Mucosa of descending colon (tissue), 3 donors: ENCODE data around the gene ACSL1. TPM values are rescaled to one million over a fixed set of nuclear protein-coding genes. Genes with fewer than 3 reads are reported as not detected.

Experiments
- ATAC-seq: fragments of 200-7000 bp; cut with Tn5 transposase; one replicate; pipeline ENCODE4 v1.9.1; 2020; ENCODE audit warnings: mild to moderate bottlenecking, moderate library complexity
- DNase-seq, 3 donors: peaks; one replicate each; pipeline ENCODE4 v3.0.0-alpha.2; 2020
- H3K36me3 ChIP-seq: fragments of 200-600 bp; one replicate; pipeline ENCODE4 v1.8.0; 2021; ENCODE audit warnings: low read depth, mild to moderate bottlenecking
- H3K4me1 ChIP-seq: fragments of 200-600 bp; one replicate; pipeline ENCODE4 v1.8.0; 2021; ENCODE audit warnings: low read depth, mild to moderate bottlenecking
- H3K4me3 ChIP-seq: fragments of 200-600 bp; one replicate; pipeline ENCODE4 v1.8.0; 2021; ENCODE audit warnings: mild to moderate bottlenecking
- H3K9me3 ChIP-seq: fragments of 200-600 bp; one replicate; pipeline ENCODE4 v1.8.0; 2021; ENCODE audit warnings: mild to moderate bottlenecking
- intact Hi-C, 2 donors: fragments of 100-400 bp; cut with DNase I in 1 of 2; cut with micrococcal nuclease in 1 of 2; formaldehyde crosslinking; loops; one replicate each; pipeline versions ENCODE4 v1.11.0 to v1.11.1; 2022; cut with DNase I, micrococcal nuclease
- total RNA-seq, 3 donors: library from RNA; stranded (reverse); fragmentation: NEBNext Ultra II Directional in 2 of 3; extraction: Animal tissue kit (Norgen Biotek cat#: 25700) in 2 of 3; gene quantifications; one replicate each; pipeline versions ENCODE4 v1.2.1 to v1.2.4, GENCODE V29; 2021 to 2023
- TF ChIP-seq, protein P1 (sequence below): fragments of 200-600 bp; IDR thresholded peaks from one replicate; pipeline ENCODE4 v1.8.0; 2022; ENCODE audit warnings: antibody characterized with exemption, mild to moderate bottlenecking
- donor health status: DM: no; HTN: no; CAD: no; lungs with moderate emphysema.
- donor health status: DM: no; HTN: no; CAD: no.
- donor health status: DM: no; HTN: yes; CAD: no.

The ACSL1 gene
- total RNA-seq, 3 donors from 2014 or later: 37.4 to 51.4 (median 39.0) TPM

DNA sequence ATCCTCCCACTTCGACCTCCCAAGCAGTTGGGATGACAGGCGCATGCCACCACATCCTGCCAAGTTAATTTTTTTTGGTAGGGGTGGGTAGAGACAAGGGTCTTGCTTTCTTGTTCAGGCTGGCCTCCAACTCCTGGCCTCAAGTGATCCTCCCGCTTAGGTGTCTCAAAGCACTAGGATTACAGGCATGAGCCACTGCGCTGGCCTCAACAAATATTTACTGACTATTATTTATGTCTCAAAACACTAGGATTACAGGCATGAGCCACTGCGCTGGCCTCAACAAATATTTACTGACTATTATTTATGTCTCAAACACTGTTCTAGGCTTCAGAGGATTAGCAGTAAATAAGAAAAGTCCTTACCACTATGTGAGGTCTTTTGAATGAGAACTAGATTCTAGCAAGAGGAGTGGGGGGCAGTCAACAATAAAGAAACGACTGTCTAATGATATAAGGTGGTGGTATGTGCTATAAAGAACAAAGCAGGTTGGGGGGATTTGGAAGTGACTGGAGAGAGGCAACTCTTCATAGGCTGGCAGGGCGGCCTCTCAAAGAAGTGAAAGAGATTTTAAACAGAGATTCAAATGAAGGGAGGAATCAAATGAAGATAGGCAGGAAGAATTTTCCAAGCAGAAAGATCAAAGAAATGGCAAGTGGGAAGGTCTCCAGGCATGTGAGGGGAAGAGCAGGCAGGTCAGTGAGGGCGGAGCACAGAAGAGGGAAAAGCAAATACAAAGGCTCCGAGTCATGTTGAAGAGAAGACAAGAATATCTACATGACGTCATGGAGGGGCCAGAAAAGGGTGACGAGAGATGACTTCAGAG is 12.7 kb upstream of the ACSL1 start:
- no peaks in the 10 kb centered on the region for H3K9me3 ChIP-seq
- no peak for ATAC-seq
- H3K4me3 ChIP-seq: no peak overlapping the region
- no peak for DNase-seq
- no peaks in the 10 kb centered on the region for H3K4me1 ChIP-seq
- intact Hi-C loops: no loop called here
- no peaks in the 10 kb centered on the region for H3K36me3 ChIP-seq
- TF ChIP-seq, protein P1, sequence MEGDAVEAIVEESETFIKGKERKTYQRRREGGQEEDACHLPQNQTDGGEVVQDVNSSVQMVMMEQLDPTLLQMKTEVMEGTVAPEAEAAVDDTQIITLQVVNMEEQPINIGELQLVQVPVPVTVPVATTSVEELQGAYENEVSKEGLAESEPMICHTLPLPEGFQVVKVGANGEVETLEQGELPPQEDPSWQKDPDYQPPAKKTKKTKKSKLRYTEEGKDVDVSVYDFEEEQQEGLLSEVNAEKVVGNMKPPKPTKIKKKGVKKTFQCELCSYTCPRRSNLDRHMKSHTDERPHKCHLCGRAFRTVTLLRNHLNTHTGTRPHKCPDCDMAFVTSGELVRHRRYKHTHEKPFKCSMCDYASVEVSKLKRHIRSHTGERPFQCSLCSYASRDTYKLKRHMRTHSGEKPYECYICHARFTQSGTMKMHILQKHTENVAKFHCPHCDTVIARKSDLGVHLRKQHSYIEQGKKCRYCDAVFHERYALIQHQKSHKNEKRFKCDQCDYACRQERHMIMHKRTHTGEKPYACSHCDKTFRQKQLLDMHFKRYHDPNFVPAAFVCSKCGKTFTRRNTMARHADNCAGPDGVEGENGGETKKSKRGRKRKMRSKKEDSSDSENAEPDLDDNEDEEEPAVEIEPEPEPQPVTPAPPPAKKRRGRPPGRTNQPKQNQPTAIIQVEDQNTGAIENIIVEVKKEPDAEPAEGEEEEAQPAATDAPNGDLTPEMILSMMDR: no peak

DNA sequence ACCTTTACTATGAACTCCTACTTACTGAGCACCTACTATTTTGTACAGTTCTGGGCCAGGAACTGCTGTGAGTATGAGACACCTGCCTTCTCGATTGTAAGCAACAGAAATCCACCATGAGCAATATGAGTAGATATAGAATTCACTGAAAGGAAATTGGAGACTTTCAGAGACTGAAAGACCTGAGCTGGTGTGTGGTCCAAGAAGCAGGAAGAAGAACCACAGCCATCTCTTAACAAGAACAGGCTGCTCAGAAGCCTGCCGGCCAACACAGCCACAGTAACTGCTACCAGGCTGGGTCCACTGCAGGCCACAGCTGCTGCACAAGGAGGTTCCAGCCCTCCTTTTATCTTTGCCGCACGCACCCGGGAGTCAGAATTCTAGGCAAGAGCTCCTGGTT is 10.8 kb upstream of the ACSL1 start:
- intact Hi-C loops: no loop called here
- H3K36me3 ChIP-seq: no peaks in the 10 kb centered on the region

DNA sequence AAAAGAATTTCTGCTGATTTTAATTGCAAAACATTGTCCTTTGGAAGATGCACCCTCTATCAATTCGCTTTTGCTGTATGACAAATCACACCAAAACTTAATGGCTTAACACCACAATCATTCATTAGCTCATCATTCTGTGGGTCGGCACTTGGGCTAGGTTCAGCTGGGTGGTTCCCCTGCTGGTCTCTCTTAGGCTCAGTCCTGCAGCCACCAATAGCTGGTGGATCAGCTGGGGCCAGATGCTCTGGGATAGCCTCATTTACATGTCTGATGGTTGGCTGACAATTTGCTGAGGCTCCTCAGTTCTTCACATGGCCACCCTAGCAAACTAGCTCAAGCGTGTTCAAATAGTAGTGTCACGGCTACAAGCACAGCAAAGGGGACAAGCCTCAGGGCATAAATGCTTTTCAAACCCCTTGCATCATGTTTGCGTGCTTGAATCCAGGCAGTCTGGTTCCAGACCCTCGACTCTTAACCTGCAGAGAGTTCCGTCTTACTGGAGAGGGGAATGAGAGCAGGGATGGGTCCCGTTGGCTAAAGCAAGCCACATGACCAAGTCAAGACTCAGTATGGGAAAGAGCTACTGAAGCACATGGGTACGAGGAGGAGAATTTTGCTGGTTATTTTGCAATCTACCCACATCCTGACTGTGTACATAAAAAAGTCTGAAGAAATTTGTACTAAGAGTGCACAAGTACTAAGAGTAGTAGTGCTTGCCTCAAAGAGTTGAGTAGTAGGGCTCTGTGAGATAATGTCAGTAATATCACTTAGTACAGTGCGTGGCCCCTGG is 7.5 kb upstream of the ACSL1 start:
- DNase-seq: no peak
- intact Hi-C loops: no loop called here
- no peaks in the 10 kb centered on the region for H3K36me3 ChIP-seq
- no peak for ATAC-seq
- H3K4me1 ChIP-seq: no peaks in the 10 kb centered on the region
- H3K4me3 ChIP-seq: no peak overlapping the region
- no peaks in the 10 kb centered on the region for H3K9me3 ChIP-seq
- TF ChIP-seq, protein P1: no peak

More for the DNA sequence above, 10.8 kb upstream of the ACSL1 start:
- no peaks in the 10 kb centered on the region for H3K4me1 ChIP-seq
- TF ChIP-seq, protein P1: no peak
- H3K4me3 ChIP-seq: no peak overlapping the region
- ATAC-seq (no peak), DNase-seq (no peak)
- H3K9me3 ChIP-seq: no peaks in the 10 kb centered on the region

DNA sequence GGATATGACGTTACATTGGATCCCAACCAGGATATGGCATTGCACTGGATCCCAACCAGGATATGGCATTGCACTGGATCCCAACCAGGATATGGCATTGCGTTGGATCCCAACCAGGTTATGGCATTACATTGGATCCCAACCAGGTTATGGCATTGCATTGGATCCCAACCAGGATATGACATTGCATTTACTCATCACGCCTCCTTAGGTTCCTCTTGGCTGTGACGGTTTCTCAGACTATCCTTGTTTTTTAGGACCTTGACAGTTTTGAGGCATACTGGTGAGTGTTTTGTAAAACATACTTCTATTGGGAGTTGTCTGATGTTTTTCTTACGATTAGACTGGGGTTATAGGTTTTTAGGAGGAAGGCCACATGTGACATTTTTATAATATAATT is 5.4 kb upstream of the ACSL1 start:
- Histone ChIP-seq H3K4me3 (no peak overlapping the region), H3K4me1 (no peaks in the 10 kb centered on the region), H3K36me3 (no peaks in the 10 kb centered on the region), H3K9me3 (no peaks in the 10 kb centered on the region)
- TF ChIP-seq, protein P1: no peak
- intact Hi-C loops: no loop called here
- DNase-seq (no peak), ATAC-seq (no peak)

DNA sequence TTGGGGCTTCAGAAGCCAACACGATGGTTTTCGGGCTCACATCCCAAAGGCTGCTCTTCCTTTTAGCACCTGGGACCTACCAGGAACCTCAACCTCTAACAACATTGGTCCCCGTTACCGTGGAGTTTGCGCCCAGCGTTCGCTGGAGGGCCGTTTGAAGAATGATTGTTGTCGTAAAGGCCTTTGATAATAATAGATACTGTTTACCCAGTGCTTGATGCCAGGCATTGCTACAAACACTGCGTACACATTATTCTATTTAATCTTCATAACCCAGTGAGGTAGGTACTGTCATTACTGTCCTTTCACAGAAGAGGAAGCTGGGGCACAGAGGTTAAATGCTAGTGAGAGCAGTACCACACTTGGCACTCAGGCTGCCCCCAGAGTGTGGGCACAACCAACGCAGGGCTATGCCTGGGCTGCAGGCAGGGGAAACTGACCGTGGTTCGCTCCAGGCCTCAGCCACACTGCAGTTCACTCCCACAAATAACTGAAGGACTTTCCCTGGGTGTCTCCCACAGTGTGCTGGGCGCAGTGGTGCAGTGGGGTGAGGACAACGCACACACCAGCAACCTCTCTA is 1.0 kb upstream of the ACSL1 start:
- intact Hi-C loops: no loop called here
- Histone ChIP-seq H3K9me3 (no peaks in the 10 kb centered on the region), H3K4me1 (peaks cover 6% of the 10 kb centered on the region), H3K4me3 (no peak overlapping the region), H3K36me3 (no peaks in the 10 kb centered on the region)
- TF ChIP-seq, protein P1: no peak
- DNase-seq (no peak), ATAC-seq (peak; percentile 3)
